Muscle layer of duodenum (tissue), 2 donors: ENCODE data around the gene TUBA1B.

Experiments used
- H3K27ac ChIP-seq: one replicate; pipeline ENCODE4 v1.7.0; 2013; ENCODE audit warnings: mild to moderate bottlenecking, low read length
- H3K27me3 ChIP-seq: one replicate; pipeline ENCODE4 v1.7.0; 2013; ENCODE audit warnings: low read depth, mild to moderate bottlenecking, control low read depth, low read length
- H3K36me3 ChIP-seq, 2 donors: one replicate each; pipeline ENCODE4 v1.7.0; 2013; ENCODE audit warnings: low read length in 2 of 2, control low read depth in 1 of 2, mild to moderate bottlenecking in 1 of 2; ENCODE audit not compliant: insufficient read depth in 2 of 2, control insufficient read depth in 1 of 2
- H3K4me1 ChIP-seq, 2 donors: one replicate each; pipeline ENCODE4 v1.7.0; 2013; ENCODE audit warnings: low read length in 2 of 2, mild to moderate bottlenecking in 2 of 2, control low read depth in 1 of 2, moderate library complexity in 1 of 2; ENCODE audit not compliant: insufficient read depth in 2 of 2, control insufficient read depth in 1 of 2
- H3K4me3 ChIP-seq, 2 donors: one replicate each; pipeline ENCODE4 v1.7.0; 2013; ENCODE audit warnings: low read length in 2 of 2, low read depth in 1 of 2, mild to moderate bottlenecking in 1 of 2
- H3K9me3 ChIP-seq, 2 donors: one replicate each; pipeline ENCODE4 v1.7.0; 2013; ENCODE audit warnings: low read length in 2 of 2, control low read depth in 1 of 2, mild to moderate bottlenecking in 1 of 2; ENCODE audit not compliant: control insufficient read depth in 1 of 2
- donor health status: healthy.

TUBA1B gene

GRCh38 chr12:49126852-49127763 lies 4.1 kb downstream of the TUBA1B start:
- no peak overlapping the region for H3K4me3 ChIP-seq
- no peaks in the 10 kb centered on the region for H3K27me3 ChIP-seq
- no peak overlapping the region for H3K27ac ChIP-seq
- H3K9me3 ChIP-seq: no peaks in the 10 kb centered on the region
- peaks cover 22 to 32% of the 10 kb centered on the region in 2 donors for H3K36me3 ChIP-seq
- H3K4me1 ChIP-seq: peaks cover 0 to 17% of the 10 kb centered on the region in 2 donors

GRCh38 chr12:49121047-49121696 lies 10.0 kb downstream of the TUBA1B start:
- no peak overlapping the region for H3K27ac ChIP-seq
- H3K4me3 ChIP-seq: no peak overlapping the region
- H3K9me3 ChIP-seq: no peaks in the 10 kb centered on the region
- H3K36me3 ChIP-seq: no peaks in the 10 kb centered on the region
- no peaks in the 10 kb centered on the region for H3K27me3 ChIP-seq
- no peaks in the 10 kb centered on the region for H3K4me1 ChIP-seq

GRCh38 chr12:49111206-49111605 lies 20.0 kb downstream of the TUBA1B start:
- peaks cover 7 to 8% of the 10 kb centered on the region in 2 donors for H3K36me3 ChIP-seq
- H3K4me1 ChIP-seq: peaks cover 5 to 28% of the 10 kb centered on the region in 2 donors
- H3K27ac ChIP-seq: peak overlapping the region; percentile 90
- no peaks in the 10 kb centered on the region for H3K9me3 ChIP-seq
- H3K27me3 ChIP-seq: no peaks in the 10 kb centered on the region
- peak overlapping the region; percentile 74 to 89 for H3K4me3 ChIP-seq

GRCh38 chr12:49110464-49111155 lies 20.6 kb downstream of the TUBA1B start, which contains the start of gene LMBR1L:
Gene LMBR1L, minus strand, starts transcription at chr12:49110847. Its CDS starts 292 bp downstream, at chr12:49110555.
- peak within 1 kb of the TSS; percentile 74 to 89 for H3K4me3 ChIP-seq
- peak within 1 kb of the TSS; percentile 90 for H3K27ac ChIP-seq
- H3K4me1 ChIP-seq: peaks cover 10 to 34% of the 10 kb centered on the region in 2 donors
- H3K9me3 ChIP-seq: no peaks in the 10 kb centered on the region
- no peaks in the 10 kb centered on the region for H3K27me3 ChIP-seq
- peaks cover 9 to 11% of the 10 kb centered on the region in 2 donors for H3K36me3 ChIP-seq

- peaks cover 13 to 16% of the 10 kb centered on the region in 2 donors for H3K36me3 ChIP-seq
- peak overlapping the region; percentile 74 to 89 for H3K4me3 ChIP-seq
- no peaks in the 10 kb centered on the region for H3K9me3 ChIP-seq
- H3K4me1 ChIP-seq: peaks cover 16 to 41% of the 10 kb centered on the region in 2 donors
- no peaks in the 10 kb centered on the region for H3K27me3 ChIP-seq
- H3K27ac ChIP-seq: peak overlapping the region; percentile 90
Measured at GRCh38 chr12:49109641-49110463, 21.3 kb downstream of the TUBA1B start.

- Histone ChIP-seq H3K27me3 (no peaks in the 10 kb centered on the region), H3K4me1 (peaks cover 16 to 49% of the 10 kb centered on the region in 2 donors), H3K27ac (peak overlapping the region; percentile 89), H3K36me3 (peaks cover 18 to 25% of the 10 kb centered on the region in 2 donors), H3K4me3 (peak overlapping the region; percentile 74 to 89), H3K9me3 (no peaks in the 10 kb centered on the region)
Measured at GRCh38 chr12:49108958-49109404, 22.2 kb downstream of the TUBA1B start.

GRCh38 chr12:49105504-49106084 lies 25.6 kb downstream of the TUBA1B start:
- no peaks in the 10 kb centered on the region for H3K9me3 ChIP-seq
- no peak overlapping the region for H3K4me3 ChIP-seq
- peaks cover 51 to 57% of the 10 kb centered on the region in 2 donors for H3K36me3 ChIP-seq
- H3K27ac ChIP-seq: peak overlapping the region; percentile 20
- peaks cover 16 to 49% of the 10 kb centered on the region in 2 donors for H3K4me1 ChIP-seq
- H3K27me3 ChIP-seq: no peaks in the 10 kb centered on the region

GRCh38 chr12:49104822-49105221 lies 26.4 kb downstream of the TUBA1B start:
- Histone ChIP-seq H3K4me3 (no peak overlapping the region), H3K36me3 (peaks cover 59 to 65% of the 10 kb centered on the region in 2 donors), H3K4me1 (peaks cover 16 to 49% of the 10 kb centered on the region in 2 donors), H3K27ac (no peak overlapping the region), H3K9me3 (no peaks in the 10 kb centered on the region), H3K27me3 (no peaks in the 10 kb centered on the region)

- Histone ChIP-seq H3K27ac (no peak overlapping the region), H3K4me3 (no peak overlapping the region), H3K27me3 (no peaks in the 10 kb centered on the region), H3K9me3 (no peaks in the 10 kb centered on the region), H3K36me3 (peaks cover 77 to 78% of the 10 kb centered on the region in 2 donors), H3K4me1 (peaks cover 4 to 13% of the 10 kb centered on the region in 2 donors)
Measured at GRCh38 chr12:49100380-49100779, 30.8 kb downstream of the TUBA1B start.

GRCh38 chr12:49098703-49099102 lies 32.5 kb downstream of the TUBA1B start:
- H3K36me3 ChIP-seq: peaks cover 61 to 70% of the 10 kb centered on the region in 2 donors
- H3K27ac ChIP-seq: no peak overlapping the region
- no peak overlapping the region for H3K4me3 ChIP-seq
- peaks cover 0 to 14% of the 10 kb centered on the region in 2 donors for H3K4me1 ChIP-seq
- no peaks in the 10 kb centered on the region for H3K9me3 ChIP-seq
- H3K27me3 ChIP-seq: peaks cover 10% of the 10 kb centered on the region
